Measurements from ENCODE around the gene NR6A1.

Gene NR6A1

DNA sequence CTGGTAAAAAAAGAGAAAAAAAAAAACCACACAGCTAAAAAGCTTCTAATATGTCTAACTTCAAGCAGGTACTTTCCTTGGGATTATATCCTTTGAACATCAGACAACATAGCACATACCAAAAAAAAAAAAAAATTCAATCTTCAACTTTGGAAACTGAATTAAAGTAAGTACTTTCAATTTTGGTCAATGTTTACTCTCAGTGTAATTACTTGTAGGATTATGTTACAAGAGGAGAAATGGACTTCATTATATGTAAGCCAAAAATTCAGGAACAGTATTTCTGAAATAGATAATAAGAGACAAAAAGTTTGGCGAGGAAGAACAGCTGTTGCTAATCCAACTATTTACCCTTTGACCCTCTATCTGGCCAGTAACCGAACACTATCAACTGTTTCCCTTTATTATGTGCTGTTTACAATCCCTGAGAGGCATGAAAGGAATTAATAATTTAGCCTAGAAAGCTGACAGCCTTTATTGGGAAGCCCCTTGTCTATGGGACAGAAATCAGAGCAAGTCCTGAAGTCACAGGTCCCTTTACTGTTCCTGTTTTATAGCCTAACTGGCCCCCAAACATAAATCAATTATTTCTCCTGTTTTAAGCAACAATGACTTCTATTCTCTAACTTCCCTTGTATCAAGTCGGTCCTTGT is 46.6 kb downstream of the NR6A1 start (continued):
- TF ChIP-seq, protein P1, sequence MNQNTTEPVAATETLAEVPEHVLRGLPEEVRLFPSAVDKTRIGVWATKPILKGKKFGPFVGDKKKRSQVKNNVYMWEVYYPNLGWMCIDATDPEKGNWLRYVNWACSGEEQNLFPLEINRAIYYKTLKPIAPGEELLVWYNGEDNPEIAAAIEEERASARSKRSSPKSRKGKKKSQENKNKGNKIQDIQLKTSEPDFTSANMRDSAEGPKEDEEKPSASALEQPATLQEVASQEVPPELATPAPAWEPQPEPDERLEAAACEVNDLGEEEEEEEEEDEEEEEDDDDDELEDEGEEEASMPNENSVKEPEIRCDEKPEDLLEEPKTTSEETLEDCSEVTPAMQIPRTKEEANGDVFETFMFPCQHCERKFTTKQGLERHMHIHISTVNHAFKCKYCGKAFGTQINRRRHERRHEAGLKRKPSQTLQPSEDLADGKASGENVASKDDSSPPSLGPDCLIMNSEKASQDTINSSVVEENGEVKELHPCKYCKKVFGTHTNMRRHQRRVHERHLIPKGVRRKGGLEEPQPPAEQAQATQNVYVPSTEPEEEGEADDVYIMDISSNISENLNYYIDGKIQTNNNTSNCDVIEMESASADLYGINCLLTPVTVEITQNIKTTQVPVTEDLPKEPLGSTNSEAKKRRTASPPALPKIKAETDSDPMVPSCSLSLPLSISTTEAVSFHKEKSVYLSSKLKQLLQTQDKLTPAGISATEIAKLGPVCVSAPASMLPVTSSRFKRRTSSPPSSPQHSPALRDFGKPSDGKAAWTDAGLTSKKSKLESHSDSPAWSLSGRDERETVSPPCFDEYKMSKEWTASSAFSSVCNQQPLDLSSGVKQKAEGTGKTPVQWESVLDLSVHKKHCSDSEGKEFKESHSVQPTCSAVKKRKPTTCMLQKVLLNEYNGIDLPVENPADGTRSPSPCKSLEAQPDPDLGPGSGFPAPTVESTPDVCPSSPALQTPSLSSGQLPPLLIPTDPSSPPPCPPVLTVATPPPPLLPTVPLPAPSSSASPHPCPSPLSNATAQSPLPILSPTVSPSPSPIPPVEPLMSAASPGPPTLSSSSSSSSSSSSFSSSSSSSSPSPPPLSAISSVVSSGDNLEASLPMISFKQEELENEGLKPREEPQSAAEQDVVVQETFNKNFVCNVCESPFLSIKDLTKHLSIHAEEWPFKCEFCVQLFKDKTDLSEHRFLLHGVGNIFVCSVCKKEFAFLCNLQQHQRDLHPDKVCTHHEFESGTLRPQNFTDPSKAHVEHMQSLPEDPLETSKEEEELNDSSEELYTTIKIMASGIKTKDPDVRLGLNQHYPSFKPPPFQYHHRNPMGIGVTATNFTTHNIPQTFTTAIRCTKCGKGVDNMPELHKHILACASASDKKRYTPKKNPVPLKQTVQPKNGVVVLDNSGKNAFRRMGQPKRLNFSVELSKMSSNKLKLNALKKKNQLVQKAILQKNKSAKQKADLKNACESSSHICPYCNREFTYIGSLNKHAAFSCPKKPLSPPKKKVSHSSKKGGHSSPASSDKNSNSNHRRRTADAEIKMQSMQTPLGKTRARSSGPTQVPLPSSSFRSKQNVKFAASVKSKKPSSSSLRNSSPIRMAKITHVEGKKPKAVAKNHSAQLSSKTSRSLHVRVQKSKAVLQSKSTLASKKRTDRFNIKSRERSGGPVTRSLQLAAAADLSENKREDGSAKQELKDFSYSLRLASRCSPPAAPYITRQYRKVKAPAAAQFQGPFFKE (tag by site-specific recombination; IDR thresholded peaks at IDR 0.05; ENCODE audit: borderline replicate concordance): no peak
- no peak for TF ChIP-seq ZNF292 (tag by site-specific recombination; IDR thresholded peaks at IDR 0.05; ENCODE audit: borderline replicate concordance, low read depth)
- TF ChIP-seq ZNF138 (tag by site-specific recombination; IDR thresholded peaks at IDR 0.05; ENCODE audit: borderline replicate concordance): no peak
- TF ChIP-seq BCL11A (tag by site-specific recombination; IDR thresholded peaks at IDR 0.05; ENCODE audit: low read depth): peak; percentile 37; the same call in 1 of the 2 replicates
- no peak for TF ChIP-seq ZNF707 (tag by site-specific recombination; IDR thresholded peaks at IDR 0.05)

DNA sequence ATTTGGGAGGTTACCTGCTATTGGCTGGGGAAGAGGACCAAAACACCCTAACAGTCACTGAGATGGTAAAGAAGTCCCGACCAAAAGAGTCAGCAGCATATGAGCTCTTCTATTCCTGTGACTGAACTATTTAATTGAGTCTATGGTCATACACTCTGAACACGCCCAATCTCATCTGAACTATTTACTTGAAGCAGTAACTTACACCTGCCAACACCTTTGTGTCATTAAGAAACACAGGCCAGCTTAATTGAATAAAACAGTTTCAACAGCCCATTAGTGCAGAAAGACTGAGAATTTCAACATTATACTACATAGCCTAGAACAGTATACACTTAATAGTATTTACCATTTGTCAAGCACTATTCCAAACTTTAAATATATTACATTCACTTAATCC is 47.8 kb downstream of the NR6A1 start:
- POLR2A ChIA-PET: no interaction called here
- Histone ChIP-seq H3K36me3 (ENCODE audit: control insufficient read depth in 2 of 2, insufficient read depth in 1 of 2, low read length in 2 of 2) (no peaks in the 10 kb centered on the region), H3K4me1 (ENCODE audit: control insufficient read depth, insufficient read depth, low read length) (peaks cover 19% of the 10 kb centered on the region), H3K4me3 (ENCODE audit: low read depth, low read length) (no peak overlapping the region), H3K9me3 (ENCODE audit: control insufficient read depth, insufficient read depth, low read depth, low read length) (no peaks in the 10 kb centered on the region), H3K27ac (ENCODE audit: extremely low read depth, low read depth, low read length) (no peak overlapping the region)
- CTCF ChIA-PET: interaction anchor here (0.6 to 3.9 kb wide), 10 partner anchors 11 to 1355 kb away, joined by 3 to 28 read pairs (median 5); partner anchors contain the start of gene WDR38
- TF ChIP-seq, protein P2, sequence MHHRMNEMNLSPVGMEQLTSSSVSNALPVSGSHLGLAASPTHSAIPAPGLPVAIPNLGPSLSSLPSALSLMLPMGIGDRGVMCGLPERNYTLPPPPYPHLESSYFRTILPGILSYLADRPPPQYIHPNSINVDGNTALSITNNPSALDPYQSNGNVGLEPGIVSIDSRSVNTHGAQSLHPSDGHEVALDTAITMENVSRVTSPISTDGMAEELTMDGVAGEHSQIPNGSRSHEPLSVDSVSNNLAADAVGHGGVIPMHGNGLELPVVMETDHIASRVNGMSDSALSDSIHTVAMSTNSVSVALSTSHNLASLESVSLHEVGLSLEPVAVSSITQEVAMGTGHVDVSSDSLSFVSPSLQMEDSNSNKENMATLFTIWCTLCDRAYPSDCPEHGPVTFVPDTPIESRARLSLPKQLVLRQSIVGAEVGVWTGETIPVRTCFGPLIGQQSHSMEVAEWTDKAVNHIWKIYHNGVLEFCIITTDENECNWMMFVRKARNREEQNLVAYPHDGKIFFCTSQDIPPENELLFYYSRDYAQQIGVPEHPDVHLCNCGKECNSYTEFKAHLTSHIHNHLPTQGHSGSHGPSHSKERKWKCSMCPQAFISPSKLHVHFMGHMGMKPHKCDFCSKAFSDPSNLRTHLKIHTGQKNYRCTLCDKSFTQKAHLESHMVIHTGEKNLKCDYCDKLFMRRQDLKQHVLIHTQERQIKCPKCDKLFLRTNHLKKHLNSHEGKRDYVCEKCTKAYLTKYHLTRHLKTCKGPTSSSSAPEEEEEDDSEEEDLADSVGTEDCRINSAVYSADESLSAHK (tag by site-specific recombination; IDR thresholded peaks at IDR 0.05): peak; percentile 79; the same call in 1 of the 2 replicates
- no peak for TF ChIP-seq ZNF341 (tag by site-specific recombination; IDR thresholded peaks at IDR 0.05; ENCODE audit: low read depth)
- TF ChIP-seq ZNF510 (tag by site-specific recombination; IDR thresholded peaks at IDR 0.05; ENCODE audit: insufficient replicate concordance): no peak
- TF ChIP-seq, protein P3, sequence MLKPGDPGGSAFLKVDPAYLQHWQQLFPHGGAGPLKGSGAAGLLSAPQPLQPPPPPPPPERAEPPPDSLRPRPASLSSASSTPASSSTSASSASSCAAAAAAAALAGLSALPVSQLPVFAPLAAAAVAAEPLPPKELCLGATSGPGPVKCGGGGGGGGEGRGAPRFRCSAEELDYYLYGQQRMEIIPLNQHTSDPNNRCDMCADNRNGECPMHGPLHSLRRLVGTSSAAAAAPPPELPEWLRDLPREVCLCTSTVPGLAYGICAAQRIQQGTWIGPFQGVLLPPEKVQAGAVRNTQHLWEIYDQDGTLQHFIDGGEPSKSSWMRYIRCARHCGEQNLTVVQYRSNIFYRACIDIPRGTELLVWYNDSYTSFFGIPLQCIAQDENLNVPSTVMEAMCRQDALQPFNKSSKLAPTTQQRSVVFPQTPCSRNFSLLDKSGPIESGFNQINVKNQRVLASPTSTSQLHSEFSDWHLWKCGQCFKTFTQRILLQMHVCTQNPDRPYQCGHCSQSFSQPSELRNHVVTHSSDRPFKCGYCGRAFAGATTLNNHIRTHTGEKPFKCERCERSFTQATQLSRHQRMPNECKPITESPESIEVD (tag by site-specific recombination; IDR thresholded peaks at IDR 0.05): peak; percentile 61; the same call in 1 of the 2 replicates
- TF ChIP-seq OSR2 (tag by site-specific recombination; IDR thresholded peaks at IDR 0.05): peak; percentile 44; the same call in 1 of the 2 replicates
- TF ChIP-seq, protein P4, sequence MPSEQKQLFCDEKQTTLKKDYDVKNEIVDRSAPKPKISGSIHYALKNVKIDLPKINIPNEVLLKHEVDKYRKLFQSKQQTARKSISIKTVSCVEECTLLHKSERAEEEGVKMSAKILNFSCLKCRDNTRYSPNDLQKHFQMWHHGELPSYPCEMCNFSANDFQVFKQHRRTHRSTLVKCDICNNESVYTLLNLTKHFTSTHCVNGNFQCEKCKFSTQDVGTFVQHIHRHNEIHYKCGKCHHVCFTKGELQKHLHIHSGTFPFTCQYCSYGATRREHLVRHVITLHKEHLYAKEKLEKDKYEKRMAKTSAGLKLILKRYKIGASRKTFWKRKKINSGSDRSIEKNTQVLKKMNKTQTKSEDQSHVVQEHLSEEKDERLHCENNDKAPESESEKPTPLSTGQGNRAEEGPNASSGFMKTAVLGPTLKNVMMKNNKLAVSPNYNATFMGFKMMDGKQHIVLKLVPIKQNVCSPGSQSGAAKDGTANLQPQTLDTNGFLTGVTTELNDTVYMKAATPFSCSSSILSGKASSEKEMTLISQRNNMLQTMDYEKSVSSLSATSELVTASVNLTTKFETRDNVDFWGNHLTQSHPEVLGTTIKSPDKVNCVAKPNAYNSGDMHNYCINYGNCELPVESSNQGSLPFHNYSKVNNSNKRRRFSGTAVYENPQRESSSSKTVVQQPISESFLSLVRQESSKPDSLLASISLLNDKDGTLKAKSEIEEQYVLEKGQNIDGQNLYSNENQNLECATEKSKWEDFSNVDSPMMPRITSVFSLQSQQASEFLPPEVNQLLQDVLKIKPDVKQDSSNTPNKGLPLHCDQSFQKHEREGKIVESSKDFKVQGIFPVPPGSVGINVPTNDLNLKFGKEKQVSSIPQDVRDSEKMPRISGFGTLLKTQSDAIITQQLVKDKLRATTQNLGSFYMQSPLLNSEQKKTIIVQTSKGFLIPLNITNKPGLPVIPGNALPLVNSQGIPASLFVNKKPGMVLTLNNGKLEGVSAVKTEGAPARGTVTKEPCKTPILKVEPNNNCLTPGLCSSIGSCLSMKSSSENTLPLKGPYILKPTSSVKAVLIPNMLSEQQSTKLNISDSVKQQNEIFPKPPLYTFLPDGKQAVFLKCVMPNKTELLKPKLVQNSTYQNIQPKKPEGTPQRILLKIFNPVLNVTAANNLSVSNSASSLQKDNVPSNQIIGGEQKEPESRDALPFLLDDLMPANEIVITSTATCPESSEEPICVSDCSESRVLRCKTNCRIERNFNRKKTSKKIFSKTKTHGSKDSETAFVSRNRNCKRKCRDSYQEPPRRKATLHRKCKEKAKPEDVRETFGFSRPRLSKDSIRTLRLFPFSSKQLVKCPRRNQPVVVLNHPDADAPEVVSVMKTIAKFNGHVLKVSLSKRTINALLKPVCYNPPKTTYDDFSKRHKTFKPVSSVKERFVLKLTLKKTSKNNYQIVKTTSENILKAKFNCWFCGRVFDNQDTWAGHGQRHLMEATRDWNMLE (tag by site-specific recombination; conservative IDR thresholded peaks at IDR 0.05; ENCODE audit: low read depth): no peak
- no peak for TF ChIP-seq ZNF138 (tag by site-specific recombination; IDR thresholded peaks at IDR 0.05; ENCODE audit: borderline replicate concordance)
- 0 out of 2 replicates have a peak, but pooled peaks have one; percentile 35 for TF ChIP-seq WT1 (tag by site-specific recombination; IDR thresholded peaks at IDR 0.05)
- peak; percentile 65 for TF ChIP-seq KLF1 (tag by site-specific recombination; IDR thresholded peaks at IDR 0.05)

Measured in HEK293 (cell line).